Measurements from ENCODE around the gene PDE5A.
A peak's percentile ranks its signal among the peaks of the same experiment; 100 is the strongest.

DNA sequence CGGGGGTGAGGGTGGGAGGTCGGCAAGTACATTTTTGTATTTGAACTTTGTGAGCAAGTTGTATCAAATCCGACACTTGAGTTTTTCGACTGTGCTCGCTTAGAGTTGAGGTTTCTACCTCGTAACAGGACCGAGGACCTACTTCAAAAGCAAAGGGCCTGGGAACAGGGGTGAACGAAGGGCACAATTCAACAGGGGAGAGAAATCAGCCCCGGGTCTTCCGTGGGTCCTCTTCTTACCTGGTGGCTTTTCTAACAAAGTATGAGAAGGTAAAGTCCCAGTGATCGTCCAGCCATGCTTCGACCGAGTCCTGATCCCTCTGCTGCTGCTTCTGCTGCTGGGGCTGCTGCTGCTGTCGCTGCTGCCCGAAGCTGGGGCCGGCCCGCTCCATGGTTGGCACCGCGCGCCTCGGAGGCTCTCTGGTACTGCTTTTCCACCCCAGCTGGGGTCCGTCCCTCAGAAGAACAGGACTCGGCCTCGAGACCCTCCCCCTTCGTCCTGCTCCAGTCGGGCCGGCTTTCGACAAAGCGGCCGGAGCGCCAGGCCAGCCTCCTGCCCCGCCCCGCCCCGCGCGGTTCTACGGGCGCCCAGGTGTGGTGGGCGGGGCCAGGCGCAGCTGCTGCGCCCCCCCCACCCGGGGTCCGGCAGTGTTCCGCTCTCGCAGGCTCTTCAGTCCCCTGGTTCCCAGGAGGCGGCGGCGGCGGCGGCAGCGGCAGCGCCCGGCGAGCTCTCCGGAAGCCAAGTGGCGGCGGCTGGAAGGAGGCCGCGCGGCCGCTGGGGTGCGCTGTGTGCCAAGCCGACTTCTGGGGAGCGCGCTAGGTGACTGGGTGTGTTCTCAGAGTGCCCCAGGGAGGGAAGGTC, at the start of gene PDE5A:
- TF ChIP-seq, protein P1, sequence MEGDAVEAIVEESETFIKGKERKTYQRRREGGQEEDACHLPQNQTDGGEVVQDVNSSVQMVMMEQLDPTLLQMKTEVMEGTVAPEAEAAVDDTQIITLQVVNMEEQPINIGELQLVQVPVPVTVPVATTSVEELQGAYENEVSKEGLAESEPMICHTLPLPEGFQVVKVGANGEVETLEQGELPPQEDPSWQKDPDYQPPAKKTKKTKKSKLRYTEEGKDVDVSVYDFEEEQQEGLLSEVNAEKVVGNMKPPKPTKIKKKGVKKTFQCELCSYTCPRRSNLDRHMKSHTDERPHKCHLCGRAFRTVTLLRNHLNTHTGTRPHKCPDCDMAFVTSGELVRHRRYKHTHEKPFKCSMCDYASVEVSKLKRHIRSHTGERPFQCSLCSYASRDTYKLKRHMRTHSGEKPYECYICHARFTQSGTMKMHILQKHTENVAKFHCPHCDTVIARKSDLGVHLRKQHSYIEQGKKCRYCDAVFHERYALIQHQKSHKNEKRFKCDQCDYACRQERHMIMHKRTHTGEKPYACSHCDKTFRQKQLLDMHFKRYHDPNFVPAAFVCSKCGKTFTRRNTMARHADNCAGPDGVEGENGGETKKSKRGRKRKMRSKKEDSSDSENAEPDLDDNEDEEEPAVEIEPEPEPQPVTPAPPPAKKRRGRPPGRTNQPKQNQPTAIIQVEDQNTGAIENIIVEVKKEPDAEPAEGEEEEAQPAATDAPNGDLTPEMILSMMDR (IDR thresholded peaks at IDR 0.05), result peak in 5 of 7 experiments; percentile 40 to 83 (median 54)
- TF ChIP-seq POLR2A (IDR thresholded peaks at IDR 0.05), result no peak
